Progenitor cell of endocrine pancreas (in vitro differentiated cells): ENCODE data around the gene DPCD. TPM values are rescaled to one million over a fixed set of nuclear protein-coding genes. Genes with fewer than 3 reads are reported as not detected.
A peak's percentile ranks its signal among the peaks of the same experiment; 100 is the strongest.

Experiments
- DNase-seq: peaks from one replicate; pipeline ENCODE4 v3.0.0; 2021; ENCODE audit warnings: low spot score; ENCODE audit not compliant: unreplicated experiment
- H3K27ac Mint-ChIP-seq: 2 replicates; pipeline ENCODE4 v1.8.0; 2021; ENCODE audit warnings: mild to moderate bottlenecking, moderate library complexity, mixed read lengths
- H3K27me3 Mint-ChIP-seq: 2 replicates; pipeline ENCODE4 v1.8.0; 2021; ENCODE audit warnings: mixed read lengths
- H3K36me3 Mint-ChIP-seq: 2 replicates; pipeline ENCODE4 v1.8.0; 2022; ENCODE audit warnings: mixed read lengths; ENCODE audit not compliant: insufficient read depth
- H3K4me1 Mint-ChIP-seq: 2 replicates; pipeline ENCODE4 v1.8.0; 2021; ENCODE audit warnings: low read depth, mixed read lengths
- H3K4me3 Mint-ChIP-seq: 2 replicates; pipeline ENCODE4 v1.8.0; 2021; ENCODE audit warnings: low read depth, mild to moderate bottlenecking, moderate library complexity, mixed read lengths
- H3K9me3 Mint-ChIP-seq: 2 replicates; pipeline ENCODE4 v1.8.0; 2021; ENCODE audit warnings: low read depth, mixed read lengths
- CTCF ChIP-seq: fragments of 200-600 bp; sonication (generic); IDR thresholded peaks from one replicate; pipeline ENCODE4 v1.5.0; 2021; ENCODE audit warnings: antibody characterized with exemption, mild to moderate bottlenecking; ENCODE audit not compliant: unreplicated experiment
- total RNA-seq: library from RNA; stranded (reverse); gene quantifications from 2 replicates; pipeline ENCODE4 v1.2.1, GENCODE V29; 2021

The DPCD gene
- total RNA-seq, 1 donor from 2014 or later, result 27.4 TPM

- Mint-ChIP-seq H3K27me3 (no peaks in the 10 kb centered on the region), H3K27ac (no peak overlapping the region), H3K36me3 (peaks cover 3% of the 10 kb centered on the region), H3K4me1 (no peaks in the 10 kb centered on the region), H3K4me3 (no peak overlapping the region), H3K9me3 (no peaks in the 10 kb centered on the region)
- DNase-seq, result no peak
- TF ChIP-seq CTCF, result no peak
Measured at GRCh38 chr10:101597091-101597900, 9.2 kb downstream of the DPCD start.

GRCh38 chr10:101601541-101601940, 13.4 kb downstream of the DPCD start:
- DNase-seq, result no peak
- TF ChIP-seq CTCF, result no peak
- peaks cover 10% of the 10 kb centered on the region for H3K36me3 Mint-ChIP-seq
- H3K9me3 Mint-ChIP-seq, result no peaks in the 10 kb centered on the region
- H3K27ac Mint-ChIP-seq, result no peak overlapping the region
- no peaks in the 10 kb centered on the region for H3K4me1 Mint-ChIP-seq
- H3K27me3 Mint-ChIP-seq, result no peaks in the 10 kb centered on the region
- no peak overlapping the region for H3K4me3 Mint-ChIP-seq

- no peak overlapping the region for H3K27ac Mint-ChIP-seq
- H3K4me3 Mint-ChIP-seq, result no peak overlapping the region
- peak; percentile 73 for DNase-seq
- H3K36me3 Mint-ChIP-seq, result peaks cover 10% of the 10 kb centered on the region
- H3K27me3 Mint-ChIP-seq, result no peaks in the 10 kb centered on the region
- TF ChIP-seq CTCF, result peak; percentile 92
- no peaks in the 10 kb centered on the region for H3K9me3 Mint-ChIP-seq
- peaks cover 2% of the 10 kb centered on the region for H3K4me1 Mint-ChIP-seq
Measured at GRCh38 chr10:101602761-101603398, 14.8 kb downstream of the DPCD start.

- no peak overlapping the region for H3K27ac Mint-ChIP-seq
- TF ChIP-seq CTCF, result no peak
- peaks cover 2% of the 10 kb centered on the region for H3K4me1 Mint-ChIP-seq
- peaks cover 15% of the 10 kb centered on the region for H3K36me3 Mint-ChIP-seq
- H3K4me3 Mint-ChIP-seq, result no peak overlapping the region
- no peak for DNase-seq
- no peaks in the 10 kb centered on the region for H3K27me3 Mint-ChIP-seq
- H3K9me3 Mint-ChIP-seq, result no peaks in the 10 kb centered on the region
Measured at GRCh38 chr10:101607124-101607523, 19.0 kb downstream of the DPCD start.

GRCh38 chr10:101609481-101609880, 21.4 kb downstream of the DPCD start:
- H3K4me3 Mint-ChIP-seq, result no peak overlapping the region

More at GRCh38 chr10:101609481-101609880, 21.4 kb downstream of the DPCD start:
- no peak overlapping the region for H3K27ac Mint-ChIP-seq
- H3K36me3 Mint-ChIP-seq, result peaks cover 14% of the 10 kb centered on the region
- H3K27me3 Mint-ChIP-seq, result no peaks in the 10 kb centered on the region
- DNase-seq, result no peak
- no peaks in the 10 kb centered on the region for H3K9me3 Mint-ChIP-seq
- TF ChIP-seq CTCF, result no peak
- peaks cover 2% of the 10 kb centered on the region for H3K4me1 Mint-ChIP-seq
